HG03025 (cell line): ENCODE results near the gene TMEM236.

ENCODE experiments used
- ATAC-seq: cut with Tn5 transposase; IDR thresholded peaks from one replicate; pipeline ENCODE4 v1.9.1; 2021; ENCODE audit warnings: mild to moderate bottlenecking, moderate library complexity; ENCODE audit not compliant: unreplicated experiment, low FRiP score

TMEM236 gene

DNA sequence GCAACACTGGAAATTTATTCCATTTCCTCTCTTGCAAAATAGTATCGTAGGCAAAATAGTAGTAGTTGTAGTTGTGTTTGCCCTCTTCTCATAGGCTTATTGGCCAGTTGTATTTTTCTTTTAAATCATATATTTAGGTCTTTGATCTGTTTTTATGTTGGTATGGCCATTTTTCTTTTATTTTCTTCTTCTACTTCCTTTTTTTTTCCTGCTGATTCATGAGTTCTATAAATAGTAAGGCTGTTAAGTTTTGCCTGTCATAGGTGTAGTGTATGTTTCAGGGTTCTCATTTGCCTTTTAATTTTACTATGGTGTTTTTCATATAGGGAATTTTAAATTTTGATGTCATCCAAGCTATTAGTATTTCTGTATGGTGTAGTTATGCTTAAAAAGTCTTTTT, 31.8 kb downstream of the TMEM236 start:
- ATAC-seq = no peak

DNA sequence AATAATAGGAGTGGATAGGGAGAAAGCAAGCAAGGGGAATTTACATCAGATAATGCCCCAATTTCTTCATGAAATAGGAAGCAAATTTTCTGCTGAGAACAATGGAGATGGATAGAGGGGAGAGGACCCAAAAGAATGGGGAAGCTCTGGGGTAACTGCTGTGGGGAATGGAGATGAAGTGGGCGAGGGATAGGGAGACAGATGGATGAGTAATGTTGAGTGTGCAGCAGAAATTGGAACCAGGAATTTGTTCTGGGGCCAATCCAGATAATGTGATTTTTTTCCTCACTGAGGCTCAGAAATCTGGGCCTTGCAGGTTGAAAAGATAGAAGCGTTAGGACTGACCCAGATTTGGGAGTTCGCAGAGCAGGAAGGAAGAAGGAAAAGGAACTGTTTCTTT, 32.7 kb downstream of the TMEM236 start:
- ATAC-seq = no peak

DNA sequence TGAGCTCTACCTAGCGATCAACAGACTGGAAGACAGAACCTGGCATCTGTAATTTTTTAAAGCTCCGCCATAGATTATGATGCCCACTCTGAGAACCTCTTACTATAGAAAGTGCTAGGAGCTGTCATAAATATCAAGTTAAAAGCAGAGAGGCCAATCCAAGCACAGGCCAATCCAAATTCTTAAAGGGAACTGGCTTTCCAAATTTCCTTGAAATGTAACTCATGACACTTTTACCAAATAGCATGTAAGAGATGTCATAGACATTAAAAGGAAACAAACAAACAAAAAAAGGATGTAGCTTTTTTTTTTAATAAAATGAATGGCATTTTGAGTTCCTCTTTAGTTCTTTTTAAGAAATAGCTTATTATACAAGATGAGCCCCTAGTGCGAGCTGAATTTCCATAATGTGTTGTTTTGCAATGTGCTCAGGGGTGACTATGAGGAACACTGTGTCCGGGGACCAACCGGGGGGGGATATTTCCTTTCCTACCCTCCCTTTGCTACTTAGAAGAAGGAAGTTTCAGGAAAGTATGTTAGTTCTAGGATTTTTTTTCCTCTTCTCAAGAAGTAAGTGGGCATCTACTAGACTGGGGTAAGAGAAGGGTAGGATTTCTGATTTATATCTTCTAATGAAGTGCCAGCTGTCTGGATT, 33.4 kb downstream of the TMEM236 start:
- no peak for ATAC-seq

DNA sequence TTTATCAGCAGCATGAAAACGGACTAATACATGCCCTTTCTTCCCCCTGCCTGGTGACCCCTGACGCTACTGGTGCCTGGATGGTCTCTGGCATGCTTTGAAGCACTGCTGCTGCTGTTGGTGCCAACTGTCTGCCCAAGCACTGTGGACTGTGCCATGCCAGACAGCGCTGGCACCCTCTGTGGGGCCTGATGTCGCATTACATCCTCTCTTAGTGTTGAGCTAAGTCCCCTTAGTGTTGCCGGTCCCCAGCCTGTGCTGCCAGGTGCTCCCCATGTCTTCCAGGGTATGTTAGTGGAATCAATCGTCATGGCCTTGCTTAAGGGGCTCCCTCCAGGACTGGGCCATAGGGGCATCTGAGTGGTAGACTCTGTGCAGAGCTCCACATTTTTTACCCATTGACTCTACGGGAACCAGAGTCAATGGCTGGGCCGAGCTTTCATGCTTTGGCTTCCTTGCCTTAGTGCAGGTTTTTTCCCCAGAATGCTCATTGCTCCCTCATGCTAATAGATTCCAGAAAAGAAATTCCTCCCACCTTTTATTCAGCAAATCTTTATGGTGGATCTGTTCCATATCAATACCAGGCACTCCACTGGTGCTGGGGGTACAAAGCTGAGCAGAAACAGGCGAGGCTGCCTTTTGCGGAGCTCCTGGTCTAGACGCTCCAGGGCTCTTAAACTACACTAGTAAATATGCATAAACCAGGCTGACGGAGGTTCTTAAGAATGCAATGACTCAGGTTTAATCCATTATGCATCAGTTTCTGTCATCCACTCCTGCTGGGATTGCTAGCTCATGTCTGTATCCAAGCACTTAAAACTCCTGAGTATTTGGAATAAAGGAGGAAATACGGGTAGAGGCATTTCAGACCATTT, 35.3 kb downstream of the TMEM236 start:
- no peak for ATAC-seq

DNA sequence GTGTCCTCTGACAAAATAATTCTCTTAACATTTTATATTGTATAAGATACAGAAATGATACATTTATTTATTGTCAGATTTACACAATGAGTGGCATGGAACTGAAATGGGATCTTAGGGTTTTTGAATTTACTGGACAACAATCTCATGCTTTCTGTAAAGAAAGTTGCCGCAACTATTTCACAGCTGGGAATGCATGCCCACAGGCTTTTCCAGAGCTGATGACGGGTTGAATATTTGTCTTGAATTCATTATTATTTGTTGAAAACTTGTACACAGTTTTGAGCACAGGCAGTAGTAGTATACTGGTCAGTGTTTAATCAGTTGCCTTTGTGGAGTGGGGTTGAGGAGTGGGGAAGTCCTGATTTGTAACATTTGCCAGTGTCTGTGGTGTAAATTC, 36.6 kb downstream of the TMEM236 start:
- ATAC-seq = no peak

DNA sequence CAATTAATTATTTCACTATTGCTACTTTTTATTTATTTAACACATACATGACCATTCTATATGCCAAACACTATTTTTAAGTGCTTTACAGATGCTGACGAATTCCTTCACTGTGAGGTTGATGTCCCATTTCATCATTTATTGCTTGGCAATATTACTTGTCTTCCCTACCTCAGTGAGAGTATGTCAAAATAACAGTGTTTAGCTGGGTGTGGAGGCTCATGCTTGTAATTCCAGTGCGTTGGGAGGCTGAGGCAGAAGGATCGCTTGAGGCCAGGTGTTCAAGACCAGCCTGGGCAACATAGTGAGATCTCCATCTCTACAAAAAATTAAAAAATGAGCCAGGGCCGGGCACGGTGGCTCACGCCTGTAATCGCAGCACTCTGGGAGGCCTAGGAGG, 37.4 kb downstream of the TMEM236 start:
- no peak for ATAC-seq

DNA sequence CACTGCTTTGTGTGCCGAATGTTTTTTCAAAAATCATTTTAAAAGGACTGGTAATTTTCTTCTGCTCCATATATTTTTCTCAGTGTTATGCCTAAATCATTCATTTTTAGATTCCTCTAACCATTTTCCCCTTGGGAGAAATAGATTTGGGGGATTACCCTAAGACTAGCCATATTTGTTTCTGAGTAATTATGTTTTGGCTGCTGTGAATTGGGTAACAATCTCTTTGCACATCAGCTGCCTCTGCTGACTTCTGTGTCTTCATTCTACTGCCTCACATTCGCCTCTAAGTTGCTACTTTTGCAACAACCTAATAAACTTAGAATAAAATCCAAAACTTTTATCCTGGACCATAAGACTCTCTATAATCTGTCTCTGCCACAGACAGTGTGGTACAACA, 38.6 kb downstream of the TMEM236 start:
- ATAC-seq = no peak

DNA sequence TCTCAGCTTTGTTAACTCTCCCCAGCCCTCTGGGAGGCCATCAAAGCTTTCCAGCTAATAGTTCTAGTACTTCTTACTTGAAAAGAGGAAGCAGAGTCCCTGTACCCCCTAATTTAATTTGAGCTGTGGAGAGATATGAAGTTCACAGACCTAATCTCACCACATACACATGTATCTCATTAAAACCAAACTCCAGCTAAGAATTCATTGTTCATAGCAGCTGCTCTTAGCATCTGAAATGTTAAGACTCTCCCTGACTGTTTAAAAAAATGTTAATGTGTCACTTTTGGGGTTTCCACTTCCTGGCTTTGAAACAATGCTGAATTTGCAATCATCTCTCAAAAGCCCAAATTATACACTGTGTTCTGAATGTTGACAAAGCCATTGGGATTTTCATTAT, 41.0 kb downstream of the TMEM236 start:
- ATAC-seq = no peak

DNA sequence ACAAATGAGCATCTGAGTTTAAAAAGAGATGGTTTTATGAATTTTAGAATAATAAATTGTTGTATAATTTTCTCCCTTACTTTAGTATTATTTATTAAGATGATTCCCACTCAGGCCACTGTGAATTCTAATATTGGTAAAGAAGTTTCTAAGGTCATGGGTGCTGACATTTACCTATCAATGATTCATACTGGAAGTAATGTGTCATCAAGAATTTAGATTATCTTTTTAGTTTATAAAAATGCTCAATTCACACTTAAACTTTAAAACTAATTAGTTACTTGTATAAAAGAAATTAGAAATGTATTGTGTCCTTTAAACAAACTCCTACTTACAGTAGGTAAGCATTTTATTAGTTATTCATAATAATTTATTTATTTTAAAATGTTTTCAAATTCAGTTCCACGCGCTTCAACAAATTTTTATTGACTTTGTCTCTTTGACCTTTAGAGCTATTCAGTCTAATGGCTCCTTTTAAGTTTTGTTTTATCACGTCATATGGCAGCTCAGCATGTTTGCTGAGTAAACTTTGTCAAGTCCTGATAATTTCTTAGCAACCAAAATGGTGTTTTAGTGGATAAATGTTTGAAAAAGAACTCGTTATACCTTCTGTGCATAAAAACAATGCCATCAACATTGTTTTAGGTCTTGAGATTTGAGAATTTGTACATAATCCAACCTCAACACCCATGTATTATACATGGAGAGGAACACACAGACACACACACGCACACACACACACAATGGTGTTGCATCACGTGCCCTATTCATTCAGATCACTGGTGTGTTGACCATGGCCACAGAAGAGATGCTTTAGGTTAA, 42.0 kb downstream of the TMEM236 start:
- no peak for ATAC-seq

DNA sequence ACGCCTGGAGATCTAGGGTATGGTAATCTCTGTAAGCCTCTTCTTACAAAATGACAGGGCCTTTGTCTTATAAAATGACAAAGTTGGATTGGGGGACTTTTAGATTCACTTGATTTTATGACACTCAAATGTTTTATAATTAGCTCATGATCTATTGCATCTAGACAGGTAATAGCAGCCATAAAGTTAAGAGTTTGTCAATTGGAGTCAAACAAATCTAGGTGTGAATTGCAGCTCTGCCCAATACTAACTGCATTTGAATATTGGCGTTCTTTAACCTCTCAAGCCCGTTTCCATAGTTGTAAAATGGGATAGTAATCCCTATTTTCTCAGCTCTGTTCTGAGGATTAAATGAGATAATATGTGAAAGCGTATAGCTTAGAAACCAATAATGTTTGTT, 43.1 kb downstream of the TMEM236 start:
- no peak for ATAC-seq

DNA sequence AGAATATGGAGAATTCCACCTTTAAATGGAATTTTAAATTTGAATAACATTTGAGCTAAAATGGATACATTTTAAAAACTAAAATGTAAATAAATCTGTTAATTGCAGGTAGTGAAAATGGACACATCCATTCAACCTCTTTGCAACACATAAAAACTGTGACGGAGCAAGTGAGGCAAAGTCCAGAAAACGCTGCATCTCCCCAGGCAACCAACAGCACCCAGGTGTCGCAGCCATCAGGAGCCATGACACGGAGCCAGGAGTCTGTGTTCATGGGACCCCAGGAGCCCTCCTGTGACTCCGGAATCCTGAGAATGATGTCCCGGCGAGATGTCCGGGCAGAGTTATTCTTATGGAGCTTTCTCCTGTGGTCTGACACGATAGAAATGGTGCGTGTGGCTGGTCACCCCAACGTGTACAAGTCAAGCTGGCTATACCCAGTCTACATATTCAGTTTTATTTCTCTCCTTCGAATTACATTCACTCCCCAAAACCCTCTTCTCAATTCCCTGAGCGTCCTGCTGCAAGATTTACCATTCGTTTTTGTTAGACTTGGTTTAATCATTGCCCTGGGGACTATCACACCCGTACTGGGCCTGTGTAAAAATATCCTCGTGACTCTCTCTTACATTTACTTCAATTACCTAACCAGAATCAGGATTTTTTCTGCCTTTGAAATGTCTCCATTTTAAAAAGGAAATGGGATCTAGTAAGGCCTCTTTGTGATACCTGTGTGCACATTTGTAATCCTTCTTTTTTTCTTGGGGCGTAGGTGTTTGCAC, 44.0 kb downstream of the TMEM236 start:
- no peak for ATAC-seq

DNA sequence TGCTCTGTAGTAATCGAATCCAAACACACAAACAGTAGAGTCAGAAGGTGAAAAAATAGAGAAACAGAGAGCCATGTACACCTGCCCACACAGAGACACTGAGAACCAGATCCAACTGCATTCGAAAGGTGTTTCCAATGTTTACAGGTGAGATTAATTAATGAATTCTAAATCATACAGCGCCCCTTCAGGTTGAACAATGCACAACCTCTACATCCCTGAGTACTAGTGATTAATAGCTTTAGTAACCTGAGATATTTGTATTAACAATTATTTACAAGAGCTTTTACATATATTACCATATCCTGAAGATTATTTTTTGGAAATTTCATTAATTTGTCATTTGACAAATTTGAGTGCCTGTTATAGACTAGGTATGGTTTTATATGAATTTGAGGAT, 49.5 kb downstream of the TMEM236 start:
- ATAC-seq = no peak

DNA sequence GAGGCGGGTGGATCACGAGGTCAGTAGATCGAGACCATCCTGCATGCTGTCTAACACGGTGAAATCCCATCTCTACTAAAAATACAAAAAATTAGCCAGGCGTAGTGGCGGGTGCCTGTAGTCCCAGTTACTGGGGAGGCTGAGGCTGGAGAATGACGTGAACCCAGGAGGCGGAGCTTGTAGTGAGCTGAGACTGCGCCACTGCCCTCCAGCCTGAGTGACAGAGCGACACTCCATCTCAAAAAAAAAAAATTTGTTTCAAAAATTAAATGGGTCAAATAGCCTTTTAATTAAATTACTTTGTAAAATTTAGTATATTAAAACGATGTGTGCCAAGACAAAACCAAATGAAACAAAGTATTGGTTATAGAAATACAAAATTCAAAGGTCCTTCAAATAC, 50.3 kb downstream of the TMEM236 start:
- ATAC-seq = no peak

DNA sequence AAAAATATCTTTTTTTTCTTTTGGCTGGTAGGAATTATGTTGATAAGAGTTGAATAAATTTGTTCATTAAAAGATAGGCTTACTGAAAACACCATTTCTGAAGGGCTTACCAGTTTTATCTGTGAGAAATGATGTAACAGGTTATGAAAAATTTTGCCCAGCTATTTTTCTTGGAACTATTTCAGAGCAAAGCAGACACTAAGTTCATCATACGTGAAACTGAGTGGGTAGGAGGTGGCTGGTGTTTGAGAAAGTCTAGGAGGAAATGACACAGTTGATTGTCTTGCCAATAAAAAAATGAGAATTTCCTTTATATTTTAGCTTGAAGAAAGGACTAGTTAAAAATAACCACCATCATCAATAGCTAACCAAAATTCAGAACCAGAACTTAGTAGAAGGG, 51.0 kb downstream of the TMEM236 start:
- ATAC-seq = no peak

DNA sequence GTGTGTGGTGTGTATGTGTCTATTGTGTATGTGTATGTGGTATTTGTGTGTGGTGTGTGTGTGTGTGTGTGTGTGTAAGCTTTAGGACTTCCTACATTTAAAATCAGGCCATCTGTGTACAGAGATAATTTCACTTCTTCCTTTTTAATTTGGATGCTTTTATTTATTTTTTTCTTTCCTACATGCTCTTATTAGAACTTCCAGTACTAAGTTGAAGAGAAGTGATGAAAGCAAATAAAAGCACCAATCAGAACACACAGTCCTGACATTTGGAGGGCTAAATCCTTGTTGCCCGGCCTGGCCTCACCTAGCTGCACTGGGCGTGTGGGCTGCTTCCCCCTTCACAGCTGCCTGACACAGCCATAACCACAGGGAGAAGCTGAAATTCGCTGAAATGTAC, 53.3 kb downstream of the TMEM236 start:
- no peak for ATAC-seq

DNA sequence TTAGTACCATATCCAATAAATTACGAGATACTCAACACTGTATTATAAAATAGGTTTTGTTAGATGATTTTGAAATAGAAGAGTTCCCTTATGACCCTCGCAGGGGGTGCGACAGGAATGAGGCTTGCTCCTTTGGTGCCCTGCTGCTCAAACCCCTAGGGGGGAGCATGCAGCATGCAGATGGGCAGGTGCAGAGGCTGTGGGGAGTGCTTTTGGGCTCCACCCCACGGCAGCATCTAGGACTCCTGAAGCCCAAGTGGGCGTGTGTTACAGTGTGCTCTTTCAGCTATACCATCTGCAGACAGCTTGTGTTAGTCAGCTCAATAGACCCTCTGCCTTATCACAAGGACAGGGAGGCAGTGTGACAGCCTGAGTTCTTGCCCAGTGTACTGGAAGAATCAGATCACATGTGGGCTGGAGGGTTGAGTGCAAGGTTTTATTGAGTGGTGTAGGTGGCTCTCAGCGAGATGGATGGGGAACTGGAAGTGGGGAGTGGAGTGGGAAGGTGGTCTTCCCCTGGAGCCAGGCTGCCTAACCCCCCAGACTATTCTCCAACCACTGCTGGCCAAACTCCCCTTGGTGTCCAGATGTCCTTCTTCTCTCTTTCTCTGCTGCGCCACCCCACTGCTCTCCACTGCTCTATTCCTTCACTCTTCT, 54.0 kb downstream of the TMEM236 start:
- ATAC-seq = no peak

DNA sequence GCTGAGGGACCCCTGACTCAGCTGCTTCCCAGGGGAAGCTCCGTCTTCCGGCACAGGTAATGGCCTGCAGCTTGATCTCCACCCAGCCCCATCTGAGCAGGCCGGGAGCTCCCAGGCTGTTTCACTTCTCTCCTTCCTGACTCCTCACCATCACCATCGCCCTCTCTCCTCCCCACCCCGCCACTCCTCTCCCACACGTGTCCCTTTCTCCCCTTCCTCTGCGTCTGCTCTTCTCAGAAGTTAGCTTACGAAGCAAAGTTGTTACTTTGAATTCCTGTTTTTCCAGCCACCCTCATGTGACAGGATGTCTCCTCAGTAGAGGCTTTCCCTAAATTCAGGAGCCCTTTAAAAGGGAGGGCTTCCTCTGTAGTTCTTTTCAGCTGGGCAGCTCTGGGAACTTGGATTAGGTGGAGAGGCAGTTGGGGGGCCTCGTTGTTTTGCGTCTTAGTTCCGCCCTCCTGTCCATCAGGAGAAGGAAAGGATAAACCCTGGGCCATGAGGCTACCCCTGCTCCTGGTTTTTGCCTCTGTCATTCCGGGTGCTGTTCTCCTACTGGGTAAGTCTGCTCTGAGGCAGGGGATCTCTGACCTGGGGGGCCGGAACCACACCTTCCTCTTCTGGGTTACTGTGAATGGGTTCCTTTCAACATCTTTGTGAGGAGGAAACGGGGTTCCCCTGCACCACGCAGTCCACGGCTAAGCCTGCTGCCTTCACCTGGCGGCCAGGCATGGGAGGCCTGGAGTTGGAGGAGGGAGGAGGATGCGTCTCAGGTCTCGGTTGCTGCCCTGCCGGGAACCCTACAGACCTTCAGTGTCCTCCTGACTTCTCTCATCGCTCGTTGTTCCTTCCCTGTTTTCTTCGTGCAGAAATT, 57.2 kb downstream of the TMEM236 start, which contains the start of gene MRC1:
MRC1 (plus strand) TSS at position 378 of the 871 bp plus-strand sequence; CDS start at position 496, 118 bp downstream.
- ATAC-seq = no peak

DNA sequence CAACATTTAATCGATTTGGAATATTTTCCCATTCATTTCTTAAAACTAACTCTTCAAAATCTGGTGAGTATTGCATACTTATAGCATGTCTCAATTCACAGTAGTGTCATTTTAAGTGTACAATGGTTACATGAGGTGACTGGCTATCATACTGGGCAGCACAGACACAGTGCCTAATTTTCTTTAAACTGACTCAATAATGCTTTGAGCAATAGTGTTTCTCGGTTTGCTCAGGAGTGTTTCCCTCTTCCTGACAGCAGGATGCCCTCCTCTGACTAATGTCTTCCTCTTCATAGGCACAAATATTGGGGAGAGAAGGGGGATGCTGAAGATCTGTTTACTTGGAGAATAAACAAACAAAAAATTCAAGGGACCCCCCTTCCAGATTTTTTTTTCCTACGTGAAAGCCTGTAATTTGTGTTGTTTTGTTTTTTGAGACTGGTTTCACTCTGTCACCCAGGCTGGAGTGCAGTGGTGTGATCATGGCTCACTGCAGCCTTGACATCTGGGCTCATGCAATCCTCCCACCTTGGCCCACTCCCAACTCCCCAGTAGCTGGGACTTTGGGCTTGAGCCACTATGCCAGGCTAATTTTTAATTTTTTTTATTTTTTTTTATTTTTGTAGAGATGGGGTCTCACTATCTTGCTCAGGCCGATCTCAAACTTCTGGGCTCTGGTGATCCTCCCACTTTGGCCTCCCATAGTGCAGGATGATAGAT, 59.3 kb downstream of the TMEM236 start:
- ATAC-seq = no peak
